ENCODE data around the gene SESTD1.

SESTD1 gene

DNA sequence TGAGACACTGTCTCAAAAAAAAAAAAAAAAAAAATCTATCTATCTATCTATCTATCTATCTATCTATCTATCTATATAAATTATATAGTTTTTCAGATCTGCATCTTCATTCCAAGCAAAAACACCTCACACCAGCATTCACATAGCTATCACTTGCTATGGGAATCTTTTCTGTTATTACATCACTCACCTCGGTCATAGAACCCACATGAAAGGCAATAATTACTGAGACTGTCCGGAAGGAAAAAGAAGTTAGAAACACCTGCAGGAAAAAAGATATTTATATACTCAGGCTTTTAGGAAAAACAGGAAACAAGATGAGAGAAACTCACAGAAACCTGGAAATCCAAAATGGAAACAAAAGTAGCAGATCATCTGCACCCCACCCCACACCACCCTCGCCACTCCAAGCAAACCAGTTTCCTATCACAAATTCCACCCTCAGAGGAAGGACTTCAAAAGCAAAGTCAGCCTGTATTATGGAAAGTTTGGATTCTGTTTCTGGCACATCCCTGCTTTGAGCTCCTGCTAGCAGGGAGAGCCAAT, 192.7 kb downstream of the SESTD1 start:
- no peaks in the 10 kb centered on the region for H3K9me3 ChIP-seq (ENCODE audit: insufficient read depth, low read depth, low read length)
- H3K14ac ChIP-seq (ENCODE audit: low read length): no peak overlapping the region
- no peak overlapping the region for H3K4me2 ChIP-seq (ENCODE audit: low read length)
- no peaks in the 10 kb centered on the region for H3K79me2 ChIP-seq (ENCODE audit: control insufficient read depth, insufficient read depth, low read length, poor library complexity)
- no peaks in the 10 kb centered on the region for H3K36me3 ChIP-seq (ENCODE audit: control insufficient read depth in 1 of 2, insufficient read depth in 2 of 2, low read length in 2 of 2)
- H2BK120ac ChIP-seq (ENCODE audit: insufficient read depth, low read length, poor library complexity): no peak overlapping the region
- H3K4me3 ChIP-seq (ENCODE audit: low read depth, low read length): no peak overlapping the region
- peak in 1 of 2 donors; percentile 25 for DNase-seq
- no peak overlapping the region for H2AK5ac ChIP-seq (ENCODE audit: low read length)
- no peak overlapping the region for H3K27ac ChIP-seq (ENCODE audit: low read depth, low read length)
- no peak overlapping the region for H2BK5ac ChIP-seq (ENCODE audit: low read depth, low read length, poor library complexity)
- H4K91ac ChIP-seq (ENCODE audit: low read depth, low read length): no peak overlapping the region
- H3K9ac ChIP-seq (ENCODE audit: low read length): no peak overlapping the region
- no peak overlapping the region for H3K18ac ChIP-seq (ENCODE audit: low read length)
- WGBS (ENCODE audit: extremely low coverage, insufficient coverage, insufficient read length): no CpG with 5 or more reads among the region's 3 CpGs
- H3K4me1 ChIP-seq (ENCODE audit: control insufficient read depth in 1 of 2, insufficient read depth in 2 of 2, low read length in 2 of 2): no peaks in the 10 kb centered on the region
- no peak overlapping the region for H2AFZ ChIP-seq (ENCODE audit: insufficient read depth, low read length, poor library complexity)
- H3K79me1 ChIP-seq (ENCODE audit: low read length): no peaks in the 10 kb centered on the region
- H3K23ac ChIP-seq (ENCODE audit: low read length): no peak overlapping the region
- H2BK12ac ChIP-seq (ENCODE audit: low read length): no peak overlapping the region
- no peak overlapping the region for H4K8ac ChIP-seq (ENCODE audit: low read depth, low read length)
- no peak overlapping the region for H3K4ac ChIP-seq (ENCODE audit: low read depth, low read length)
- no peaks in the 10 kb centered on the region for H3K27me3 ChIP-seq (ENCODE audit: insufficient read depth, low read length)
- H4K12ac ChIP-seq (ENCODE audit: low read depth, low read length): no peak overlapping the region

DNA sequence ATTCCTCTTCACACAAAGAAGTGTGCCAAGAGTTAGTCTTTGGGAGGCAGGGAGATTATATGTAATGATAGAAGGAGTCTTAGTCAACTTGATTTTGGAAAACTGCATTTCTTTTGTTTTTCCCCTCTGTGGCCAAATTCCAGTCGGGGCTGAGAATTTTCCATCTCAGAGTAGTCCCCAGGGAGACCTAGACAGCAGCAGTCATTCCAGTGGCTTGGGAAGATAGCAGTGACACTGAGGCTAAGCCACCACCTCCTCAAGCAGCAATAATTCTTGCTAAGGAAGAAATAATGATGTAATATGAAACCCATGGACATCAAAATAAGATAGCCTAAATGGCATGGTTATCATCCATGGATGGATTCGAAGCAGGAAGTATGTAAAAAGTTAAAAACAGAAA, 193.7 kb downstream of the SESTD1 start:
- Histone ChIP-seq H3K27ac (ENCODE audit: low read depth, low read length) (no peak overlapping the region), H4K12ac (ENCODE audit: low read depth, low read length) (no peak overlapping the region), H3K4me3 (ENCODE audit: low read depth, low read length) (no peak overlapping the region), H3K4me2 (ENCODE audit: low read length) (no peak overlapping the region), H3K79me1 (ENCODE audit: low read length) (no peaks in the 10 kb centered on the region), H4K8ac (ENCODE audit: low read depth, low read length) (no peak overlapping the region), H3K9me3 (ENCODE audit: insufficient read depth, low read depth, low read length) (no peaks in the 10 kb centered on the region), H3K14ac (ENCODE audit: low read length) (no peak overlapping the region), H2BK120ac (ENCODE audit: insufficient read depth, low read length, poor library complexity) (no peak overlapping the region), H3K36me3 (ENCODE audit: control insufficient read depth in 1 of 2, insufficient read depth in 2 of 2, low read length in 2 of 2) (no peaks in the 10 kb centered on the region), H2AFZ (ENCODE audit: insufficient read depth, low read length, poor library complexity) (no peak overlapping the region), H3K23ac (ENCODE audit: low read length) (no peak overlapping the region), H3K18ac (ENCODE audit: low read length) (no peak overlapping the region), H3K4ac (ENCODE audit: low read depth, low read length) (no peak overlapping the region), H3K79me2 (ENCODE audit: control insufficient read depth, insufficient read depth, low read length, poor library complexity) (no peaks in the 10 kb centered on the region), H2BK12ac (ENCODE audit: low read length) (no peak overlapping the region), H4K91ac (ENCODE audit: low read depth, low read length) (no peak overlapping the region), H3K9ac (ENCODE audit: low read length) (no peak overlapping the region), H3K4me1 (ENCODE audit: control insufficient read depth in 1 of 2, insufficient read depth in 2 of 2, low read length in 2 of 2) (no peaks in the 10 kb centered on the region), H3K27me3 (ENCODE audit: insufficient read depth, low read length) (no peaks in the 10 kb centered on the region), H2AK5ac (ENCODE audit: low read length) (no peak overlapping the region), H2BK5ac (ENCODE audit: low read depth, low read length, poor library complexity) (no peak overlapping the region)
- WGBS (ENCODE audit: extremely low coverage, insufficient coverage, insufficient read length): no CpG with 5 or more reads among the region's 2 CpGs
- DNase-seq: no peak

DNA sequence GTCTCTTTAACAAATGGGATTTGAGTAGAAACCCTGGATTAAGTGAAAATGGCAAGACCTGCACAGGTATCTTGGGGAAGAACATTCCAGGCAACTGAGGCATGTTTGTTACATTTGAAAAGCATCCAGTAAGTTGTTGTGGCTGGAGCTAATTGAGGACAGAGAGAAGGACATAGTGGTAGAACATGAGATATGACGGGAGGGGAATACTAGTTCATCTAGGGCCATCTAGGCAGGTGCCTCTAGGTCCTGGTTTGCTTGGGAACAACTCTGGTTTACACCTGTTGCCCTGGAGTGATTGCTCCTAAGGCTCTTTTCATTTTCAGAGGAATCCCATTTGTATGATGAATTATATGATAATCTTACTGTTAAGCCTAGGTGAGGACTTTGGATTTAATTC, 194.9 kb downstream of the SESTD1 start:
- no peaks in the 10 kb centered on the region for H3K4me1 ChIP-seq (ENCODE audit: control insufficient read depth in 1 of 2, insufficient read depth in 2 of 2, low read length in 2 of 2)
- H2BK12ac ChIP-seq (ENCODE audit: low read length): no peak overlapping the region
- no peak overlapping the region for H4K12ac ChIP-seq (ENCODE audit: low read depth, low read length)
- H3K4me3 ChIP-seq (ENCODE audit: low read depth, low read length): no peak overlapping the region
- H3K9me3 ChIP-seq (ENCODE audit: insufficient read depth, low read depth, low read length): no peaks in the 10 kb centered on the region
- no peak overlapping the region for H3K4ac ChIP-seq (ENCODE audit: low read depth, low read length)
- H3K23ac ChIP-seq (ENCODE audit: low read length): no peak overlapping the region
- no peak overlapping the region for H3K9ac ChIP-seq (ENCODE audit: low read length)
- no peaks in the 10 kb centered on the region for H3K36me3 ChIP-seq (ENCODE audit: control insufficient read depth in 1 of 2, insufficient read depth in 2 of 2, low read length in 2 of 2)
- no peak overlapping the region for H4K8ac ChIP-seq (ENCODE audit: low read depth, low read length)
- no peak overlapping the region for H3K27ac ChIP-seq (ENCODE audit: low read depth, low read length)
- no peak overlapping the region for H3K4me2 ChIP-seq (ENCODE audit: low read length)
- H2AFZ ChIP-seq (ENCODE audit: insufficient read depth, low read length, poor library complexity): no peak overlapping the region
- no peak overlapping the region for H3K18ac ChIP-seq (ENCODE audit: low read length)
- no peak overlapping the region for H2AK5ac ChIP-seq (ENCODE audit: low read length)
- no peak overlapping the region for H4K91ac ChIP-seq (ENCODE audit: low read depth, low read length)
- H3K79me1 ChIP-seq (ENCODE audit: low read length): no peaks in the 10 kb centered on the region
- H2BK5ac ChIP-seq (ENCODE audit: low read depth, low read length, poor library complexity): no peak overlapping the region
- no CpG with 5 or more reads among the region's 1 CpG for WGBS (ENCODE audit: extremely low coverage, insufficient coverage, insufficient read length)
- no peak overlapping the region for H3K14ac ChIP-seq (ENCODE audit: low read length)
- DNase-seq: no peak
- H3K27me3 ChIP-seq (ENCODE audit: insufficient read depth, low read length): no peaks in the 10 kb centered on the region
- H2BK120ac ChIP-seq (ENCODE audit: insufficient read depth, low read length, poor library complexity): no peak overlapping the region
- no peaks in the 10 kb centered on the region for H3K79me2 ChIP-seq (ENCODE audit: control insufficient read depth, insufficient read depth, low read length, poor library complexity)

GRCh38 chr2:179068991-179069643, 195.5 kb downstream of the SESTD1 start:
- Histone ChIP-seq H3K4me2 (ENCODE audit: low read length) (no peak overlapping the region), H3K18ac (ENCODE audit: low read length) (no peak overlapping the region), H3K79me1 (ENCODE audit: low read length) (no peaks in the 10 kb centered on the region), H3K27me3 (ENCODE audit: insufficient read depth, low read length) (no peaks in the 10 kb centered on the region), H3K36me3 (ENCODE audit: control insufficient read depth in 1 of 2, insufficient read depth in 2 of 2, low read length in 2 of 2) (no peaks in the 10 kb centered on the region), H3K4ac (ENCODE audit: low read depth, low read length) (no peak overlapping the region), H4K91ac (ENCODE audit: low read depth, low read length) (no peak overlapping the region), H3K14ac (ENCODE audit: low read length) (no peak overlapping the region), H2AK5ac (ENCODE audit: low read length) (no peak overlapping the region), H4K8ac (ENCODE audit: low read depth, low read length) (no peak overlapping the region), H2BK5ac (ENCODE audit: low read depth, low read length, poor library complexity) (no peak overlapping the region), H2AFZ (ENCODE audit: insufficient read depth, low read length, poor library complexity) (no peak overlapping the region), H2BK120ac (ENCODE audit: insufficient read depth, low read length, poor library complexity) (no peak overlapping the region), H3K9me3 (ENCODE audit: insufficient read depth, low read depth, low read length) (no peaks in the 10 kb centered on the region), H2BK12ac (ENCODE audit: low read length) (no peak overlapping the region), H3K79me2 (ENCODE audit: control insufficient read depth, insufficient read depth, low read length, poor library complexity) (no peaks in the 10 kb centered on the region), H4K12ac (ENCODE audit: low read depth, low read length) (no peak overlapping the region), H3K4me1 (ENCODE audit: control insufficient read depth in 1 of 2, insufficient read depth in 2 of 2, low read length in 2 of 2) (no peaks in the 10 kb centered on the region), H3K9ac (ENCODE audit: low read length) (no peak overlapping the region), H3K23ac (ENCODE audit: low read length) (no peak overlapping the region), H3K27ac (ENCODE audit: low read depth, low read length) (no peak overlapping the region), H3K4me3 (ENCODE audit: low read depth, low read length) (no peak overlapping the region)
- DNase-seq: no peak
- no CpG with 5 or more reads among the region's 2 CpGs for WGBS (ENCODE audit: extremely low coverage, insufficient coverage, insufficient read length)

All from trophoblast cell (in vitro differentiated cells and primary cell).